Loucy (cell line): Measurements from ENCODE around the gene EIF2S3B.

Source experiments
- H2AFZ ChIP-seq: fragments of 200-600 bp; sonication (generic); 2 replicates; pipeline ENCODE4 v1.6.0; 2016; ENCODE audit warnings: antibody characterized with exemption, mild to moderate bottlenecking, low read length, moderate library complexity
- H3F3A ChIP-seq: fragments of 200-600 bp; 2 replicates; pipeline ENCODE4 v1.6.0; 2016; ENCODE audit warnings: antibody characterized with exemption, low read depth, mild to moderate bottlenecking
- H3K27me3 ChIP-seq: fragments of 200-600 bp; sonication (generic); 2 replicates; pipeline ENCODE4 v1.6.1; 2014; ENCODE audit warnings: low read length, mild to moderate bottlenecking; ENCODE audit not compliant: insufficient read depth, poor library complexity, severe bottlenecking
- H3K36me3 ChIP-seq: fragments of 200-600 bp; sonication (generic); 2 replicates; pipeline ENCODE4 v1.6.1; 2016; ENCODE audit warnings: low read length; ENCODE audit not compliant: insufficient read depth
- H3K4me1 ChIP-seq: fragments of 200-600 bp; sonication (generic); 2 replicates; pipeline ENCODE4 v1.5.1; 2014; ENCODE audit warnings: low read length, mild to moderate bottlenecking; ENCODE audit not compliant: insufficient read depth, poor library complexity, severe bottlenecking
- H3K4me2 ChIP-seq: fragments of 200-600 bp; sonication (generic); 2 replicates; pipeline ENCODE4 v1.6.0; 2014; ENCODE audit warnings: antibody characterized with exemption, low read length, low read depth, mild to moderate bottlenecking; ENCODE audit not compliant: poor library complexity, severe bottlenecking
- H3K4me3 ChIP-seq: fragments of 200-600 bp; sonication (generic); 2 replicates; pipeline ENCODE4 v1.5.1; 2014; ENCODE audit warnings: low read length, mild to moderate bottlenecking, mixed read lengths; ENCODE audit not compliant: poor library complexity, severe bottlenecking
- H3K79me2 ChIP-seq: fragments of 200-600 bp; sonication (generic); 2 replicates; pipeline ENCODE4 v1.6.1; 2014; ENCODE audit warnings: low read length; ENCODE audit not compliant: insufficient read depth
- H3K9ac ChIP-seq: fragments of 200-600 bp; sonication (generic); 2 replicates; pipeline ENCODE4 v1.6.0; 2014; ENCODE audit warnings: mild to moderate bottlenecking, low read depth, low read length, moderate library complexity; ENCODE audit not compliant: poor library complexity, severe bottlenecking
- H3K9me2 ChIP-seq: fragments of 200-600 bp; sonication (generic); replicated peaks from 2 replicates; pipeline ENCODE4 v1.6.1; 2016; ENCODE audit warnings: low read depth, low read length, mixed read lengths
- H3K9me3 ChIP-seq: fragments of 200-600 bp; sonication (generic); 2 replicates; pipeline ENCODE4 v1.6.1; 2014; ENCODE audit warnings: mild to moderate bottlenecking, antibody characterized with exemption, low read length, low read depth; ENCODE audit not compliant: insufficient read depth
- H4K20me1 ChIP-seq: fragments of 200-600 bp; sonication (generic); 2 replicates; pipeline ENCODE4 v1.6.0; 2014; ENCODE audit warnings: antibody characterized with exemption, low read length, mild to moderate bottlenecking; ENCODE audit not compliant: insufficient read depth, poor library complexity, severe bottlenecking
- CTCF ChIP-seq: fragments of 200-600 bp; sonication (generic); conservative IDR thresholded peaks from 2 replicates; pipeline ENCODE4 v1.5.1; 2014; ENCODE audit warnings: mild to moderate bottlenecking, antibody characterized with exemption, low read length
- EZH2phosphoT487 ChIP-seq: fragments of 200-600 bp; IDR thresholded peaks from 2 replicates; pipeline ENCODE4 v1.6.1; 2018; ENCODE audit warnings: antibody characterized with exemption, mild to moderate bottlenecking, moderate library complexity, borderline replicate concordance

The EIF2S3B gene

GRCh38 chr12:10505620-10506019 is at the start of gene EIF2S3B:
Gene EIF2S3B (plus strand): TSS chr12:10505890. CDS start chr12:10505903, 13 bp downstream.
- no peaks in the 10 kb centered on the region for H3K79me2 ChIP-seq
- no peaks in the 10 kb centered on the region for H3K9me3 ChIP-seq
- no peaks in the 10 kb centered on the region for H3K27me3 ChIP-seq
- no peaks in the 10 kb centered on the region for H3K36me3 ChIP-seq
- H3F3A ChIP-seq, result no peaks in the 10 kb centered on the region
- no peak for TF ChIP-seq EZH2phosphoT487
- no peak for TF ChIP-seq CTCF
- no peak within 1 kb of the TSS for H3K9ac ChIP-seq
- H2AFZ ChIP-seq, result no peak within 1 kb of the TSS
- no peak within 1 kb of the TSS for H3K4me2 ChIP-seq
- no peaks in the 10 kb centered on the region for H3K4me1 ChIP-seq
- no peak within 1 kb of the TSS for H3K4me3 ChIP-seq
- H3K9me2 ChIP-seq, result no peaks in the 10 kb centered on the region
- H4K20me1 ChIP-seq, result no peaks in the 10 kb centered on the region

- Histone ChIP-seq H2AFZ (no peak overlapping the region), H3K36me3 (no peaks in the 10 kb centered on the region), H3K9me2 (no peaks in the 10 kb centered on the region), H3K4me1 (no peaks in the 10 kb centered on the region), H4K20me1 (no peaks in the 10 kb centered on the region), H3K4me2 (no peak overlapping the region), H3F3A (no peaks in the 10 kb centered on the region), H3K9me3 (no peaks in the 10 kb centered on the region; the same call in 1 of the 2 replicates), H3K9ac (no peak overlapping the region), H3K27me3 (no peaks in the 10 kb centered on the region), H3K4me3 (no peak overlapping the region), H3K79me2 (no peaks in the 10 kb centered on the region)
- TF ChIP-seq EZH2phosphoT487 (no peak), CTCF (no peak)
Observed at GRCh38 chr12:10456856-10457255, 48.8 kb upstream of the EIF2S3B start.

- Histone ChIP-seq H3K9ac (no peak overlapping the region), H3K4me3 (no peak overlapping the region), H3K36me3 (no peaks in the 10 kb centered on the region), H4K20me1 (no peaks in the 10 kb centered on the region), H3K9me3 (no peaks in the 10 kb centered on the region; the same call in 1 of the 2 replicates), H3K27me3 (no peaks in the 10 kb centered on the region), H2AFZ (no peak overlapping the region), H3K9me2 (no peaks in the 10 kb centered on the region), H3K4me2 (no peak overlapping the region), H3K4me1 (no peaks in the 10 kb centered on the region), H3K79me2 (no peaks in the 10 kb centered on the region), H3F3A (no peaks in the 10 kb centered on the region)
- TF ChIP-seq EZH2phosphoT487 (no peak), CTCF (no peak)
Observed at GRCh38 chr12:10457760-10458159, 47.9 kb upstream of the EIF2S3B start.
